HG03342 (cell line): ENCODE data around the gene SLC34A2.

Experiments used
- ATAC-seq: cut with Tn5 transposase; IDR thresholded peaks from one replicate; pipeline ENCODE4 v1.9.1; 2021; ENCODE audit warnings: mild to moderate bottlenecking, moderate library complexity; ENCODE audit not compliant: unreplicated experiment

Gene SLC34A2

DNA sequence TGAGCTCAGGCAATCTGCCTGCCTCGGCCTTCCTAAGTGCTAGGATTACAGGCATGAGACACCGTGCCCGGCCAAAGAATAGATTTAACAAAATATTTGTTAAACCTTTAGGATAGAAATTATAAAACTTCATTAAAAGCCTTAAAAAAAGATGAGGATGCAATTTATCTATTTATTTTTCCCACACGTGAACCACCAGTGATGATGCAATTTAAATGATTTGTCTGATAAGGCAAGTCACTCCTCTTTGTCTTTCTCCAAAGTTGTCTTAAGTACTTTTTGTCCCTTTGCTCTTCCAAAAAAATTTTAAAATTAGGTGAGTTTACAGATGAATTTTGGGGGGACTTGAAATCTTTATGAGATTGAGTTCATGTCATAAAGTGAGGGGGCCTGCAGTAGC is 58.2 kb downstream of the SLC34A2 start:
- no peak for ATAC-seq

GRCh38 chr4:25722964-25723363 is 67.3 kb downstream of the SLC34A2 start:
- no peak for ATAC-seq

DNA sequence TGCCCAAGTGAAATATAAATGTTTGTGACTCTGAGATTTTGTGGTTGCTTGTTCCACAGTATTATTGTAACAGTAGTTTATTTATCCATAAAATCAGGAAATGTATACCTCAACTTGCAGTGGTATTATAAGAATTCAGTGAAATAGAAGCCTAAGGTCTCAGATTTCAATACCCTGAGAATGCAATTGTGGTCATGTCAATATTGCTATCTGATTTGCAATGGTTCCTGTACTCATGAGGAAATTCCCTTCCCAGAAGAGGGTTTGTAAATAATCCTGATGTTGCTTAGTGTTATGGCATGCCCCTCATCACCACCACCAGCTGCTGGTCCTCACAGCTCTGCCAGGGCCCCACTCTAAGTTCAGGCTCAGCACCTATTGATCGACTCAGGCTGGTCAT is 67.8 kb downstream of the SLC34A2 start:
- ATAC-seq: no peak

DNA sequence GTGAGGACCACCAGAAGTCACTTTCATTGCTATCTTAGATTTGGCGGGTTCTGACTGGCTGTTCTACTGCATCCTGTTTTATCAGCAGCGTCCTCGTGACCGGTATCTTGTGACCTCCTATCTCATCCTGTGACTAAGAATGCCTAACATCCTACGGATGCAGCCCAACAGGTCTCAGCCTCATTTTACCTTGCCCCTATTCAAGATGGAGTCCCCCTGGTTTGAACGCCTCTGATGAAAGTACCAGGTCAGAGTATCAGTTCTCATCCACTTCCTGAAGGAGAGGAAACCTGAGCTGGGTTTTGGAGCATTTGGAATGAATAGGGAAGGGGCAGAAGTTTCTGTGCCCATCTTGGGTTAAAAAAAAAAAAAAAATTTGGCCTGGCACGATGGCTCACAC is 70.2 kb downstream of the SLC34A2 start:
- no peak for ATAC-seq

DNA sequence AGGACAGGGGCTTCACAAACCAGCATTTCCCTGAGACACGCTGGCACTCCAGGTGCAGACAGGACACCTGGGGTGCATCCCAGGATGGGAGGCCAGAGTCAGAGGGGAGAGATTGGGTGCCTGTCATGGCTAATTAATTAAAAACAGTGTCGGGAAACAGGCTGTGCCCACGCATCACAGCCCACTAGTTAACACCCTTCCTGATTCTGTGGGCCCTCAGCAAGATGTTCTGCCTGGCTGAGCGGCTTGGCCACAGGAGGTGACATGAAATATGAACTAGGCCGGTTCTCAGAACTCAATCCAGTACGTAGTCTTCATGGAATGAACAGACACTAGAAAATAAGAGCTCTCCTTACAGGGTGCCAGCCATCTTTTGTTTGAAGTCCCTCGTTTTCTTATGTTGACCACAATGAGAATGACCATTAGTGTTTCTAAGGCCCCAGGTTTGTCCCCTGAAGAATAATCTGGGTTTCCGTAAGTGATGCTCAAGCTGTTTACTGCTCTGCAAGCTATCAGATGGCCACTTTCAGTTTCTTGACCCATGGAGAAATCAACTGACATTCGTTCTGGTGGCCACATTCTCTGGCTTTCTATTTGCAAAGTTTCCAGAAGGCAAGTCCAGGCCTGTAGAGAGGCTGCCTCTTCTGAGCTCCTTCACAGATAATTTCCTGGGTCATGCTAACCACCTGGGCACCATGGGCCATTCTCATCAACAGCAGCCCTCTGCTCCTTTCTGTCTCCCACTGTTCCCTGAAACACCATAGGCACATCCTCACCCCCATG is 72.3 kb downstream of the SLC34A2 start:
- no peak for ATAC-seq
